ENCODE results near the gene EYS.
A peak's percentile ranks its signal among the peaks of the same experiment; 100 is the strongest.
"Not testable (repeated sequence)": the region's sequence is repeated elsewhere in the genome, so short reads cannot be mapped to it uniquely, and the experiment has no call there.

The EYS gene

DNA sequence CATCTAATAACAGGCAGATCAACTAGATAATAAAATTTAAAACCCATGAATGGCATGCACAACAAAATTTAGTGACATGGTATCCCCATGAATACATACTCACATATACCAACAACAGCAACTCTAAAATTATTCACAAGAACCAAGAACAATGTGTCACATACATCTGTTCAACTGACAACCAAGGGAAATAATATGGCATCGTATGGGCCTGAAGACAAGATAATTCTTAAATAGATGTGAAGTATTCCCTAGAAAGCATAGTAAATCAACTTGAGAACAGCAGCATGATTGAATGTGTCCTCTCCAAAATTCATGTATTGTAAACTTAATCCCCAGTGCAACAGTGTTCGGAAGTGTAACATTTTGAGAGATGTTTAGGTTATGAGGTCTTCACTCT, 635.5 kb downstream of the EYS start:
- FAIRE-seq: no peak

DNA sequence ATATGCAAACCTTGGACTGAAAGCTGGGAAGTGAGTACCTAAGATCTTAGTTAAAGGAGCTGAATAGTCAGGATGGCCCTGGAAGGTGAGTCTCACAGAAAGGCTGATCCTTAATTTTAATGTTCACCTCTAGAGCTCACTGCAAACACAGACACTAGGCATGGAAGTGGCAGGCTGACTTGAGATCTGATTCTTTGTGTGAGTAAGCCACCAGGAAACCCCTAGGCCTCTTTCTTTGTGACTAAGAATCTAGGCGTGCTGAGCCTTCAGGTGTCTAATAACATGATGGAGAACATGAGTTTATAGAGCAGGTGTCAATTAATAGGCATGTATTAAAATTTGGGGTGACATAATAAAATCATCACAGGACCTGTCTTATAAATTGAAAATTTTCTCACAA, 642.2 kb downstream of the EYS start:
- FAIRE-seq: no peak

DNA sequence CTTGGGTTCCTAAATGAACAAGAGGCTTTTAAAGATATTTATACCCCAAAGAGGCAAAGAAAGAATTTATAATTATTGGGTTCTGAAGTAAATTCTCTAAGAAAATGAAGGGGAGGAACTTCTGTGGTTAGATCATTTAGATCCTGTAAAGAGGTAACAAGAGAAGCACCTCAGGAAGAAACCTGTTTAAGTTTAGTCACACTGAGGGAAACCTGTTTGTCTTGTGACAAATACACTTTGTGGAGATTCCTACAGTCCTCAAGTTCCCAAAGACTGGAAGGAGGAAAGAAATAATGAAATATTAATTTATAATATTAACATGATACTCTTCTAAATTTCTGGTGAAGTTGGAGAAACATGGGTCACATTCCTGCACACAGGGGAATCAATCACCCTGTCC, 647.5 kb downstream of the EYS start:
- FAIRE-seq: no peak

DNA sequence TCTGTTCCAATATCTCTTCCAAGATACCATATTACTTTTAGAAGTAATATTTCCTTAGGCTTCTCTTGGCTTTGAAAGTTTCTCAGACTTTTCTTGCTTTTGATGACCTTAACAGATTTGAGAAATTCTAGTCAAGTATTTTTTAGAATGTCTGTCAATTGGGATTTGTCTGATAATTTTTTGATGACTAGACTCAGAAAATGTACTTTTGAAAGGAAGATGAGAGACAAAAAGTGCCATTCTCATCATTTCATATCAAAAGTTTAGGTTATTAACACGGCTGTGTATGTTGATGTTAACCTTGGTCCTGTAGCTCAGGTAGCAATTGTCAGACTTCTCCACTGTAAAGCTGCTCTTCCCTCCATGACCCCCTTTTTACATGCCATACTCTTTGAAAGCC, 651.5 kb downstream of the EYS start:
- FAIRE-seq: no peak

DNA sequence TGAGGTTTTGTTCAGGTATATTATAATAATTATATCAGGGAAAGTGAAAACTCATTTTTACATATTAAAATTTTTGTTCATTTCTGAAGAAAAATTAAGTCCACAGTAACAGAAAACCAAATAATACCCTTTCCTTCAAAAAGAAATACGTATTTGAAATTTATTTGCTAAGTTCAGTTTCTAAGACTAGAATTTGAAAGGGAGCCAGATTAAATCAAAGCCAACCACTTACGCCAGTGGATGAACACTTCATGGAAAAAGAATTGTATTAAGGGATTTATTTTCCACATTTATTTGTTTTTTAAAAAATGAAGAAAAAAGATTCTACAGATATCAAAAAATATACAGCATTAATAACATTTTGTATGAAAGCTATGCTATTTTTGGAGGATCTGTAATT, 654.4 kb downstream of the EYS start:
- no peak for FAIRE-seq

DNA sequence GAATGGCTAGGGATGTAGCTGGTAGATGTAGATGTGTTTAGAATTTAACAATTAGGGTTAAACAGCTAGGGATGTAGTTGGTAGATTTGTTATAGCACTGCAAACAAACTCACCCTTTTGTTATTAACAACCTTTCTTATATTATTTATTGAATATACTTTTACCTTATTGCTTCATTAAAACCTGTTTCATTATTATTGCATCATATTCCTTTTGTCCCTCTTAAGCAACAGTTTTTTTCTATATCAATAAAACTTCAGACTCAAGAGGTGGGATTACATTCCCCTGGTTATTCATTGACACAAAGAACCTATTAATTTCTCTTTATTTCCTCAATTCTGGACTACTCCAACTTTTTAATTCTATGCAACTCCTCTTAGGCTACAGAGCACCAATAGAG, 661.2 kb downstream of the EYS start:
- no peak for FAIRE-seq

DNA sequence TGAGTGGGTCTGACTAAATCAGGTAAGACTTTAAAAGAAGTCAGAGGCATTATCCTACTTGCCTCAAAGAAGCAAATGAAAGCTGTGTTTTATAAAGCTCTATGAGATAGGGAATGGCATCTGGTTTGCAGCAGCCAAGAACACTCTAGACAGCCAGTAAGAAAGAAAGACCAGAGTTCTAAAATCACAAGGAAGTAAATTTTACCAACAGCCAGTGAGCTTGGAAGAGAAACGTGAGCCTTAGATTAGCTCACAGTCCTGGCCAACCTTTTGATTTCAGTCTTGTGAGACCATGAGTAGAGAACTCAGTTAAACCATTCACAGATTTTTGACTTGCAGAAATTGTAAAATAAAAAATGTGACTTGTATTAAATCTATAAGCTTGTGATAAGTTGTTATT, 693.0 kb downstream of the EYS start:
- no peak for FAIRE-seq

DNA sequence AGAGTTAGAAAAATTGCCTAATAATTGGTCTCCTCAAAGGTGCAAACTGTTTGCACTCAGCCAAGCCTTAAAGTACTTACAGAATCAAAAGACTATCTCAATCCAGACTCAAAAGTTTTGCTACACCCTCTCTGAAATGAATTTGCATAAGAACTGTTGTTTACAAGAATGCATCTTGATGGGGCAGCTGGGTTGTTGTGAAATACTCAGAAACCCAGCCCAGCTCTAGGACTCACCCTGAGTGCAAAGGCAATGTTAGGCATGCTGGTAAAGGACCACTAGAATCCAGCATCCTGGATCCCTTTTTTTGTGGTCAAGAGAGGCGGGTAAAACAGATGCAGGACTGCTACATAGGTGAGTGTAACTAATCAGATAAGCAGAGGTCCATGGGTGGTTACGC, 700.2 kb downstream of the EYS start:
- no peak for FAIRE-seq

DNA sequence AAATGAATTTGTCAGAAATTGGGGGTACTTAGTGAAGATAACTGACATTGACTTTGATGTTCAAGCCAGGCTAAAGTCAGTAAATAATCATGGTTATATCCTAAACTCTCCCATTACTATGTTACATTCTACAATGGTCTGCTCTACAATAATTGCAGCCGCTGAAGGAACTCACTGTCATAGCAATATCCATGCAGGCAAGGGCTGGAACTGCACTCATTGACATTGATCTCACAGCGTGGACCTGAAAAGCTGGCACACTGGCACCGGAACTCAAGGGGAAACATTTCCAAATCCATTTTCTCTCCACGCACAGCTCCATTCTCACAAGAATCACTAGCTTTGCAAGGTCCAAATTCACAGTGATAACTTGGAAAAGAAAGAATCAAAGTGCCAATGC, 702.7 kb downstream of the EYS start:
- FAIRE-seq: no peak

DNA sequence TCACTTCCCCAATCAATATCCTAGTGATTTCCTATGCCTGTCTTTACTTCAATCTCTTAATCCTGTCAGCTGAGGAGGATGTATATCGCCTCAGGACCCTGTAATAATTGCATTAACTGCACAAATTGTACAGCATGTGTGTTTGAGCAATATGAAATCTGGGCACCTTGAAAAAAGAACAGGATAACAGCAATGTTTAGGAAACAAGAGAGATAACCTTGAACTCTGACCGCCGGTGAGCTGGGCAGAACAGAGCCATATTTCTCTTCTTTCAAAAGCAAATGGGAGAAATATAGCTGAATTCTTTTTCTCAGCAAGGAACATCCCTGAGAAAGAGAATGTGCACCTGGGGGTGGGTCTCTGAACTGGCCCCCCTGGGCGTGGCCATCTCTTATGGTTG, 704.1 kb downstream of the EYS start:
- not testable (repeated sequence) for FAIRE-seq

DNA sequence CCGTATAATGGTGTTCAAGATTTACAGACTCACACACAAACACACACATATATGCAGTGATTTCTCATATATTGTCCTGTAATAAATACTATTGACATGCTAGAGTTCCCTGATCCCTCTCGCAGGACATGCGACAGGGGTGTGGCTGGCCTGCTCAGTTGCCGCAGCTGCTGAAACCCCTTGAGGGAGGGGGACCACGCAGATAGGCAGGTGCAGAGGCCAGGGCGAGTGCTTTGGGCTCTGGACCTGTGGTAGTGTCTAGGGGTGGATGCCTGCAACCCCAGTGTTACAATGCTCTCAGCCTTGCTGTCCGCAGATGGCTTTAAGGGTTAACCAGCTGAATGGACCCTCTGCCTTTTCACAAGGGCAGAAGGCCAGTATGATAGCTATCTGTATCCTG, 706.2 kb downstream of the EYS start:
- no peak for FAIRE-seq

DNA sequence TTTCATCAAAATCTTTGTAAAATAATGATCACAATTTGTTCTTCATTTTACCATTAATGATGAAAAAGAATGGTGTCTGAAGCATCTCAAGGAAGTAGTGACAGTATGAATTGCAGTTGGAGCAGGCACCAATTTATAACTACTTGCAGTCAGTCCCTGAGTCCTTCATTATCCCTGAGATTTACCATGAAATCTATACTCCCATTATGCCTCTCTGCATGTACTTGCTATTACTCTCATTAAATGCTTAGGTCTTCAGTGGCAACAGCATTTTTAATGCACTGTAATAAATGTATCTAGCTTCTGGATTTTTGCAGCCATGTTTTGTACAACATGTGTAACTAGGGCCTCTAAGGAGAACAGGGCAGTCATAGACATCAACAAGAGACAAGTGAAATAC, 708.8 kb downstream of the EYS start:
- FAIRE-seq: no peak

DNA sequence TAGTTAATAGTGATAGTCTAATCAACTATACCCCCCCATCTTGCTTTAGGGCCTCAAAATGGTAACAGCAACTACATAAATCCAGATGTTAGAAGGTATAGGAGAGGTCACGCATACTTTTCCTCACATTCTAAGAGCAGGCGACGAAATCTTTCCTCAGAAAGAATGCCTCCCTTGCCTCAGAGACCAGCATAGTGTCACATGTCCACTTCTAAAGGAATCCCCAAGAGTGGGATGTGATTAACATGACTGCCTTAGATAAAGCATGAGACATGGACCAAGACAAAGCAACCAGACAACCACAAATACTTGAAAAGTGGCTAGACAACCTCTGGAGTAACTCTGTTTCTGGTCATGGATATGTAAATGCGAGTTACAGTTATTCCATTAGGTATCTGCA, 710.7 kb downstream of the EYS start:
- no peak for FAIRE-seq

DNA sequence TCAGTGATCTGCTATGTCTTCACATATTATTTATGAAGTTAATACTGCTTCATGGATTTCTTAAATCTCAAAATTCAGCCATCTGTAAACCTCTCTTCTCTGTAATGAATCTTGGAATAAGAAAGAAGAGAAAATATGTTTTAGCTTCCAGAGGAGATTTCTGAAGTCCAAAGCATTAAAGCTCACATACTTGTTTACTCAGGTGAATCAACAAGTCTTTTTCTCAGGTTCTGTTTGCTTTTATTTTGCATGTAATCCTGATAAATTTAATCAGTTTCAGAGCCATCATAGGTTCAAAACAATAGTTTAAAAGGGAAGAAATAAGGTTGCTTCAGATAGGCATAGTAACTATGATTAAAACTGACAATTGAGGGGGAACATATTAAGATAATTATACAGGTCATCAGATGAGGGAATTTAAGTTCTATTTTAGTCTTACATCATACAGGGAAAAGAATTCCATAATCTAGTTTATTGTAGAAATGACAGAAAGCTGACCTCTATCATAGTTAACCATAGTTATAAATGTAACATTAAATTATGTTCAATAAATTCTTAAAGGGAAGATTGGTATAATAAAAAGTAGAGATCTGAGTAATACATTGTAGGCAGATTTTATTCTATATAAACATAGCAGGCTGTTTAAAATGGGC, 716.2 kb downstream of the EYS start:
- no peak for FAIRE-seq

DNA sequence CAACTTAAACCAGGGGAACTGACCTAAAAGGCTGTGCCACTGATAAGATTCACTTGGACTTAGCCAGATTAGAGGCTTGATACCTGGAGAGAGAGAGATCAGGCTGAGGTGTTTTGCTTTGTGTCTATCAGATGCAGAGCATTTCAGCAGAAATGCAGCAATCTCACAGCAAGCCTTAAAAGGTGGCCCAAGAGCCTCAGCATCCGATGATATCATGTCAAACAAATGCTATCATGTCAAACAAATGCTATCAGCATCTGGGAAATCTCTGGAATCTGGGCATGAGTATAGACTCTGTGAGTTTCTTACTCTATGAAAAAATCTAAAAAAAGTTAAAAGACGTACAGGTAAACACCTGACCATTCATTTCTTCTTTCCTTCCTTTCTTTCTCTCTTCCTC, 718.9 kb downstream of the EYS start:
- FAIRE-seq: no peak

DNA sequence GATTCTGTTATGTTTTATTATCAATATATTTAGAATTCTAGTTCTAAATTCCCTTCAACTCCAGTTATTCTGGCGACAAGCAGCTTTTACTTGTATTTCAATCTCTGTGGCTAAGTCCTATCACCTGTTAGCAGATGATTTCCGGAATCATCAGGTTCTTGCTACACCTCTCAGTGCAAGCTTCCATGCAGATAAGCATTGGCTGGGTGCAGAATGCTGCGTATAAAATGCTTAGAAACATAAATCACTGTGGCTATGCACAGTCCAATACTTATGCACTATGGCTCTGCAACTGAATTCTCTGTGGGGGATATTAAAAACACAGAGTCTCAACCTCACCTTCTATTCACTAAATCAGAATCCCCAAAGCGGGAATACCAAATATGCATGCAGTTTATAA, 720.0 kb downstream of the EYS start:
- no peak for FAIRE-seq

DNA sequence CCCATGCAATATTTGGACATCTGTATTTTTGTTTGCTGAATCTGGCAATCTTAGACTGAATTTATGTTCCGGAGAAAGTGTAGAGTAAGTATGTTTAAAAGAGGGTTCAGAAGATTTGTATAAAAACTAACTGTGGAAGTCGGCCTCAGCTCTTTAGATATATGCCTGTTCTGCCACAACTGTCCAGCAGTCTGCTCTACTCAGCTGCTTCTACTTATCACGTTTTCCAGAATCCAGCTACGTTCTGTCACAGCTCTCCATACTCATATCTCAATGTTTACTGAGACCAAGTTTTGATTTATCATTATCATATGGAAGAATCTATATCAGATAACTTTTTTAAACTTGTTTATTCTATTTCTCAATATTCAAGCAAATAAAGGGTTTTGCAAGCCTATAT, 721.3 kb downstream of the EYS start:
- no peak for FAIRE-seq

DNA sequence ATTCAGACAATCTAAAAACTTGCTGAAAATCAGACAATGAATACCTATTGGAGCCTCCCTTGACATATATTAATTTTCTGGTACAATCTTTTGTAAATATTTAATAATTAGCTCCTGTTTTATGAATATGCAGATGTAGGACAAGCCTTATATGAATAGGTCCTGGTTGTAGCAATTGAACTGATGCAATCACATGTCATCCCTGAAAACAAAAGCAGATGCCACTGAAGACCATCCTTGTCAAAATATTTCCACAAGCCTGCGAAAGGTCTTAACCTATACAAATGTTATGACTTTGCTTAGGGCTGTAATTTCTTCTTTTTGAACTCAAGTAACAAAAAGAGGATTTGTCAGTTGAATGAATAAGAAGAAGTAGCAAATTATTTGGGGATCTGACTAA, 722.1 kb downstream of the EYS start:
- no peak for FAIRE-seq

DNA sequence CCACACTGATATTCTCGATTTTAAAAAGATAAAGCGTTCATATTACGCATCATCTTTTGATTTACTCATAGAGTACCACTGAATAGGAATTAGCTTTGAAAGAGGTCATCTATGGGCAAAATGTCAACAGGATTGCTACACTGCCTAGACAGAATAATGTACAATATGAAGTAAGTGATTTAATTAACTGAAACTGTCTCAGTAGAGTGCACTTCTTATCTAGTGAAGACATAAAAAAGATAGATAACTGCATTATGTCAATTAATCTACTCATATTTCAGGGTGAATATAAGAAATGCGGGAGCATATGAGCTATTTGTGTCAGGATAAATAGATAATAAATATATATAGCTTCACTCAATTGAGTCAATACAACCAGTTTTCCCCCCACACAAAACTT, 723.9 kb downstream of the EYS start:
- no peak for FAIRE-seq

DNA sequence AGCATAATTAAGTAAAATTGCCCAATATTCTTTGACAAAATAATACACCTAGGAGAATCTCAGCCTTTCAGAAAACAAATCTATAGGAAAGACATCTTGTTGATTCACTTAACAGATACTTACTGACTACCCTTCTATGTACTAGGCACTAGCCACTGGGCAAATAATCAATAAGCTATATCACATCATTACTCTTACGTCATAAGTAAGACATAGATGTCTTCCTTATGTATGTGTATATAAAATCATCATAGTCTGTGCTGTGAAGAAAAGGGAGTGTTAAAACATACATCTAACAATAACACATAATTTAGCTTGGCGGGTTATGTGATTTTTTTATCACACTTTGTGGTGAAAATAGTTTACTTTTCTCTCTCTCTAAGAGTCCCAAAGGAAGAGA, 733.9 kb downstream of the EYS start:
- FAIRE-seq: no peak

DNA sequence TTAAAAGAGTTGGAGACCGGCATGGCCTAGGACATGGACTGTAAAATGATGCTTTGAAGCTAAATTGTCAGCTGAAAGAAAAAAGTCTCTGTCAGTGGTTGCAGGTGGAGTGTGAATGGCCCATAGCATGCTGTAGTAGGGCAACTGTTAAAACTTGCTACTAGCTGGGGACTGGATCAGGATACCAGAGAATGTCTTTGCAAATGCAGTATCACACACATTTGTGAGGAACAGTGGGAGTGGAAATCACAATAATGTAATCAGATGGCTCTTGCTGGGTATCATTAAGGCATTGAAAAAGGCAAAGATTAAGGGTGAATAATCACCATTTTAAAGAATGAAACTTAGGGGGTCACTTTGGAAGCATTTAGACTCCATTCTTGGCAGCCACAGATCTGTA, 737.9 kb downstream of the EYS start:
- FAIRE-seq: no peak

DNA sequence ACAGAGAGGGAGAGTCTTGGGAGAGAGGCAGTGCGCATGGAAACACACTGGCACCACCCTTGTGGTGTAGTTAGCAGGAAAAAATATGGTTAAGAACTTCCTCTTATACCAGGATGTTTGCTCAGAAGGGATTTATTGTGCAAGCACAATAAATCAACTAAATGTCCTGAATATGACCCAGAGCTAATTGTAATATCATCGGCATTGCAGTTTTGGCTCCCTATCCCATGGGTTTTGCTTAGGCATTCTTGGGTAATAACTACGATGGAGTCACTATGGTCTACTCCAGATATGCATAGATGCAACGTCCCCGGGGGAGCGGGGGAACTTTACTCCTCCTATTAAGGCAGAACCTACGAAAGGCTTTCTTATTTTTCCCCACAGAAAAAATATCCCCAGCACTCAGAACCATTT, 751.6 kb downstream of the EYS start:
- no peak for FAIRE-seq

DNA sequence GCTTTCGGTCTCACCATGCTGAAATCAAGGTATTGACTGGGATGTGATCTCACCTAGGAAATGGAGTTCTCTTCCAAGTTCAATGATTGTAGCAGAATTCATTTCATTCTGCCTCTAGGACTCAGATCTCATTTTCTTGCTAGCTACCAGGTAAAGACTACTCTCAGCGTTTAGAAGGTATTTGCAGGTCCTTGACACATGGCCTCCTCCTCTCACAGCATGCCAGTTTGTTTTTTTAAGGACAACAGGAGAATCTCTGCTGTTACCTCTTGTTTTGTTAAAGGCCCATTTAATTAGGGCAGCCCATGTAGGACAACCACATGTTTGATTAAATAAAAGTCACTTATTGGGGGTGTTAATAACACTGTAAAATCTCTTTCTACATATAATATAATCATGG, 757.8 kb downstream of the EYS start:
- no peak for FAIRE-seq

DNA sequence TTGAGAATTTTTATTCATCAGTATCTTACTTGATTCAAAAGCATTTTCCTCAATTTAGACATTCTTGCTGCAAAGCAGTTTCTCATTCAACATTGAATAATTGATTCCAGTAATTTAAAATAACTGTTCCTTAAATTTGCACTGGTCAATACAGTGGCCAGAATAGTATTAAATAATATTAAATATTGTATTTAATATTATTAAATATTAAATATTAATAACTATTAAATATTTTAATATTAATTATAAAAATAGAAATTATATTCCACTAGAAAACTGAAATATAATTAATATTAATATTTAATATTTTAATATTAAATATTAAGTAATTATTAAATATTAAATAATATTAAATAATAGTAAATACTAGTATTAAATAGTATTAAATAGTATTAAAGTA, 758.8 kb downstream of the EYS start:
- FAIRE-seq: peak; percentile 96

DNA sequence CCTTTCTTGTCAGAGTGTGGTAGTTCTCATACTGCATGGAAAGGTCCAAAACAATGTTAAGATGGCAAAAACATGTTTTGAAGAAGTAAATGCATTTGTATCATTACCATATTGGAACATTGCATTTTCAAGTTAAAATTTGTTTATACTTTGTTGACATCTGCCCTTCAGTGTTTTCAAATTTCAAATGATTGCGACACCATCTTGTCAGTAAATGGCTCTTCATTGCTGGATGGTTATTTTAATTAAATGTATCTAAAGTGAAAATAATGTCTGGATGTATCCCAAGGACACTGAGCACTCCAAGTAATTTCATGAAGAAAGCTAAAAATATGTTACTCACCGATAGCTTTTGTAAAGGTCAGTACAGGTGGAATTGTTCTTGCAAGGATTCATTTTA, 761.6 kb downstream of the EYS start:
- FAIRE-seq: no peak

DNA sequence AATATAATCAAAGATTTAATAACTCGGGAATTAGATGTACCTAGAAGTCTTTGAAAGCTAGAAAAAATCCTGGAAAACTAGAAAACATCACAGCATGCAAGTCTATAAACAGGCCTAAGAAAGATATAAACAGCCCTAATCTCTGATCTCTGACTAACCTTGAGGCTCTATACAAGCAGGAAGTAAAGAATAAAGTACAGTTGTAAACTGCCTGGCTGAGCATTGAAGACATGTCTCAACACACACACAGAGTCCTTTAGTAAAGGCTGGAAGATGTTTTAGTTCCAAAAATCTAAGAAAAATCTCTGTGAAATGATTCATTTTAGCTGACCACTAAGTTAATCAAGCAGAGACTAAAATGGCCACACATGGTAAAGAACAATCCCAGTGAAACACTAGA, 774.5 kb downstream of the EYS start:
- FAIRE-seq: no peak
